Thyroid gland (tissue), 4 donors: ENCODE measurements around the gene ZNF232. TPM values are rescaled to one million over a fixed set of nuclear protein-coding genes. Genes with fewer than 3 reads are reported as not detected.
A peak's percentile ranks its signal among the peaks of the same experiment; 100 is the strongest.
"Not testable (repeated sequence)": the region's sequence is repeated elsewhere in the genome, so short reads cannot be mapped to it uniquely, and the experiment has no call there.

ENCODE experiments used
- DNase-seq, 2 donors: peaks; one replicate each; pipeline ENCODE4 v3.0.0-alpha.2; 2019
- H3K27ac ChIP-seq, 3 donors: fragments of 200-600 bp; sonication (generic); 1 replicate in 2 of 3; 2 replicates in 1 of 3; pipeline ENCODE4 v1.5.1; 2016 to 2019; ENCODE audit warnings: mild to moderate bottlenecking in 1 of 3, moderate library complexity in 1 of 3
- H3K27me3 ChIP-seq: fragments of 200-600 bp; sonication (generic); one replicate; pipeline ENCODE4 v1.5.1; 2019
- H3K36me3 ChIP-seq, 2 donors: fragments of 200-600 bp; sonication (generic); one replicate each; pipeline ENCODE4 v1.5.1; 2016 to 2019
- H3K4me1 ChIP-seq, 2 donors: fragments of 200-600 bp; sonication (generic); one replicate each; pipeline ENCODE4 v1.5.1; 2017 to 2019
- H3K4me3 ChIP-seq, 3 donors: fragments of 200-600 bp; sonication (generic); replicated peaks in 1 of 3; 1 replicate in 2 of 3; 2 replicates in 1 of 3; pipeline ENCODE4 v1.5.1; 2016; ENCODE audit warnings: mild to moderate bottlenecking in 1 of 3
- H3K9me3 ChIP-seq: fragments of 200-600 bp; sonication (generic); one replicate; pipeline ENCODE4 v1.5.1; 2017
- CTCF ChIP-seq, 6 experiments: fragments of 200-600 bp in 3 of 6; fragments of 450-650 bp in 3 of 6; sonication (generic) in 3 of 6; IDR thresholded peaks; one replicate each; pipeline ENCODE4 v1.5.1; 2016 to 2019; ENCODE audit warnings: antibody characterized with exemption in 6 of 6, mild to moderate bottlenecking in 2 of 6, inconsistent platforms in 1 of 6, moderate library complexity in 1 of 6
- POLR2A ChIP-seq, 2 donors: fragments of 450-650 bp; IDR thresholded peaks; one replicate each; pipeline ENCODE4 v1.6.1; 2017; ENCODE audit warnings: antibody characterized with exemption in 2 of 2, mild to moderate bottlenecking in 2 of 2, moderate library complexity in 1 of 2
- WGBS, 2 donors: methylation state at CpG; one replicate each; pipeline ENCODE4 v1.1.5; 2017; 5-methylcytosine and 5-hydroxymethylcytosine counted together
- intact Hi-C: fragments of 100-400 bp; cut with DNase I; formaldehyde crosslinking; loops from one replicate; pipeline ENCODE4 v1.15.1; 2023
- total RNA-seq, 4 donors: library from RNA; depleted of rRNA; stranded (reverse); fragments of >200 nt; gene quantifications; one replicate each; pipeline ENCODE4 v1.2.3, GENCODE V29; 2016

Gene ZNF232
- total RNA-seq, 4 donors from 2014 or later = 7.5 to 13.7 (median 9.6) TPM

GRCh38 chr17:5092218-5093010, 19.3 kb downstream of the ZNF232 start:
- H3K9me3 ChIP-seq = peaks cover 15% of the 10 kb centered on the region
- peaks cover 0 to 2% of the 10 kb centered on the region in 2 donors for H3K4me1 ChIP-seq
- H3K27ac ChIP-seq = no peak overlapping the region
- H3K4me3 ChIP-seq = no peak overlapping the region
- 97 to 98% methylated on average over 6 of the region's 6 CpGs for WGBS, 2 donors
- no peak for DNase-seq
- no peaks in the 10 kb centered on the region for H3K27me3 ChIP-seq
- intact Hi-C loops = no loop called here
- TF ChIP-seq CTCF (IDR thresholded peaks at IDR 0.05) (no peak), POLR2A (IDR thresholded peaks at IDR 0.05) (no peak)
- H3K36me3 ChIP-seq = peaks cover 44 to 49% of the 10 kb centered on the region in 2 donors

DNA sequence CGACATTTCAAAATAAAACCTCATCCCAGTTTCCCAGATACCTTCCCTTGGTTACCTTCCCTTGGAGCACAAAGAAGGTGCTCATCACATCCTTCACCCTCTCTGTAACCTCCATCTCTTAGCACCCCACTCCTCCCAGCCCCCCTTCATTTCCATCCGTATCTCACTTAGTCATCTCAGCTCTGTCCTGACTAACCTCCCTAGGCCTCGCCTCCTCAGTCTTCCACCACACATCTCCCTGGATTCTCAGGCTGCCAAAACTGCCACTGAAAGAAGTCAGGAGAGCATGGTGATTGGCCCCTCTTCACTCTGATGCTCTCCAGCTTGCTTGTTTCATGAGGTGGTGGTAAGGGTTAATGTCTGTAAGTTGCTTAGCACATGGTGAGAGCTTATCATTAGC, 31.1 kb downstream of the ZNF232 start:
- Histone ChIP-seq H3K9me3 (no peaks in the 10 kb centered on the region), H3K36me3 (no peaks in the 10 kb centered on the region), H3K27ac (no peak overlapping the region), H3K4me1 (peaks cover 4 to 15% of the 10 kb centered on the region in 2 donors), H3K4me3 (no peak overlapping the region), H3K27me3 (no peaks in the 10 kb centered on the region)
- intact Hi-C loops = no loop called here
- no peak for DNase-seq
- 93 to 95% methylated on average over 3 of the region's 3 CpGs for WGBS, 2 donors
- no peak for TF ChIP-seq CTCF (IDR thresholded peaks at IDR 0.05)
- no peak for TF ChIP-seq POLR2A (IDR thresholded peaks at IDR 0.05)

DNA sequence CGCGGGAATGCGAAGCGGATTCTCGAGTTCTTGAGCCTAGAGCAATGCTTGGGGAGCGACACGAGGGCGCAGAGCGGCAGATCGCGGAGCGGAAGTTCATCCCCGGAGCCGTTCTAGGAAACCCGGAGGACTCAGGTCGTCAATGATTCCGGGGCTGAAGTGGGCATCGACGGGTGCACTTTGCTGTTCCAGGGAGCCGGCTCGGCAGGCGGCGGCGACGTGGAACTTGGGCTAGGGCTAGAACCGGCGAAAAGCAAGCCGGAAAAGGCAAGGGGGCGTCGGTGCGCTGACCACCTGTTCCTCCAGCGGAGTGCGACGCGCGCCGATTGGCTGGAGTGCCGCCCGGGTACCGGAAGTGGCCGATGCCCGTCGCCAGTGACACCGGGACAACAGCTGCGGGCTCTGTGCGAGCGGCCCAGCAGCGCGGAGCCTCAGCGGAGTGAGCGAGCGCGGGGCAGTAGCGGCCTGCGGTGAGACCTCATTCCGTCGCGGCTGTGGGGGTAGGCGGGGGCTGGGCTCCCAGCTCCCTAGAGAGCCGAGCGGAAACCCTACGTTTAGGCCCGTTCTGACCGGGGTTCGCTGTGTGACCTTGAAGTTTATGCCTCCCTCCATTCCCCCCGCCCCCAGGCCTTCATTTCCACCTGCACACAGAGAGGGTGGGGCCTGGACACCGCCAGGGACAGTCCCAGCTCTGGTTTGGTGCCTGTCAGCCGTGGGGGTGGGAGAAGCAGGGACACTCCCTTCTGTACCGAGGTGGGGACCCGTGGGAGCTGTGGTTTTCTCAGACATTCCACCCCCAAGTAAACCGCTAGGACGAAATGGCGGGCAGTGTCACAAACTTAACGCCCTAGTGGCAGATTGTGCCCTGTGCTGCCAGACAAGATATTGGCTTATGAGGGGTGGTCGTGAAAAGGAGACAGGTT, 33.3 kb downstream of the ZNF232 start, which contains the start of gene ZFP3:
ZFP3 (plus strand) TSS at position 362 of the 923 bp plus-strand sequence. CDS start 13,038 bp downstream, outside the sequence.
- DNase-seq = peak; percentile 82 to 88
- no peaks in the 10 kb centered on the region for H3K27me3 ChIP-seq
- TF ChIP-seq POLR2A (IDR thresholded peaks at IDR 0.05) = peak in 1 of 2 donors; percentile 61
- TF ChIP-seq CTCF (IDR thresholded peaks at IDR 0.05) = peak in 1 of 6 experiments; percentile 12
- no peaks in the 10 kb centered on the region for H3K9me3 ChIP-seq
- intact Hi-C loops = no loop called here
- H3K27ac ChIP-seq = peak within 1 kb of the TSS; percentile 13 to 72 (median 63)
- H3K36me3 ChIP-seq = no peaks in the 10 kb centered on the region
- peak within 1 kb of the TSS; percentile 23 to 73 (median 64) for H3K4me3 ChIP-seq
- peaks cover 4 to 15% of the 10 kb centered on the region in 2 donors for H3K4me1 ChIP-seq
- WGBS, 2 donors = 1% methylated on average over 27 to 54 of the region's 75 CpGs

DNA sequence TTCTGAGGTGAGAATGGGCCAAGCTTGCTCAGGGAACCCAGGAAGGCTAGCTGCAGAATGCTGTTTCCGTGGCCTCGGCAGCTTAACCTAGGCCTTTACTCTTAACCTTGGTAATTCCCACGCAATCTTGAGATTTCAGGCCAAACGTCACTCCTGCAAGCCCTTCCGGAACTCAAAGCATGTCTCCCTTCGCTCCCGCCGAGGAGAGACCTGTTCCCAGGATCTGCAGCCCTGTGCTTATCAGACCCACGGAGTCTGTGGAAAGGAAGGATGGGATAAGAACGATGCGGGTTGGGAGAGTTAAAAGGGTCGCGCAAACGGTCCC, 33.9 kb downstream of the ZNF232 start:
- Histone ChIP-seq H3K4me1 (peaks cover 4 to 15% of the 10 kb centered on the region in 2 donors), H3K4me3 (peak overlapping the region; percentile 23 to 73 (median 64)), H3K27ac (peak overlapping the region; percentile 13 to 72 (median 63)), H3K27me3 (no peaks in the 10 kb centered on the region), H3K9me3 (no peaks in the 10 kb centered on the region), H3K36me3 (no peaks in the 10 kb centered on the region)
- no peak for TF ChIP-seq POLR2A (IDR thresholded peaks at IDR 0.05)
- TF ChIP-seq CTCF (IDR thresholded peaks at IDR 0.05) = no peak
- intact Hi-C loops = no loop called here
- DNase-seq = no peak
- 16 to 17% methylated on average over 14 of the region's 14 CpGs for WGBS, 2 donors

- H3K27ac ChIP-seq, DNase-seq, H3K36me3 ChIP-seq, H3K9me3 ChIP-seq, H3K27me3 ChIP-seq, H3K4me3 ChIP-seq, intact Hi-C loops: not testable (repeated sequence)
- H3K4me1 ChIP-seq = peaks cover 4 to 15% of the 10 kb centered on the region in 2 donors
- 97 to 99% methylated on average over 24 of the region's 24 CpGs for WGBS, 2 donors
These were observed 34.4 kb downstream of the ZNF232 start for GRCh38 chr17:5077275-5077674.

- H3K4me1 ChIP-seq = peaks cover 4 to 15% of the 10 kb centered on the region in 2 donors
- H3K36me3 ChIP-seq, H3K27ac ChIP-seq, H3K4me3 ChIP-seq, intact Hi-C loops, DNase-seq, H3K9me3 ChIP-seq, H3K27me3 ChIP-seq: not testable (repeated sequence)
- WGBS, 2 donors = 80 to 87% methylated on average over 4 of the region's 5 CpGs
These were observed 36.2 kb downstream of the ZNF232 start for GRCh38 chr17:5075472-5075871.
